HEK293T (cell line): Measurements from ENCODE around the gene FRMPD1.
"Not testable (repeated sequence)": the region's sequence is repeated elsewhere in the genome, so short reads cannot be mapped to it uniquely, and the experiment has no call there.

Experiments used
- CTCF ChIA-PET: fragments of 350-600 bp; formaldehyde crosslinking; extraction: SDS; loops from one replicate; lab custom pipeline; 2021; ENCODE audit warnings: antibody characterized with exemption, inconsistent platforms; lab: Yijun Ruan, JAX
- POLR2A ChIA-PET: fragments of 350-600 bp; formaldehyde crosslinking; extraction: SDS; loops from one replicate; lab custom pipeline; 2020; ENCODE audit warnings: antibody characterized with exemption, inconsistent platforms; lab: Yijun Ruan, JAX
- DNase-seq: peaks from one replicate; pipeline ENCODE4 v3.0.0; 2012; ENCODE audit warnings: mixed read lengths; ENCODE audit errors: extremely low spot score
- ARNT ChIP-seq: fragments of 450-650 bp; IDR thresholded peaks from 2 replicates; pipeline ENCODE4 v1.6.1; 2017; ENCODE audit warnings: mild to moderate bottlenecking
- BHLHE40 ChIP-seq: fragments of 450-650 bp; IDR thresholded peaks from 2 replicates; pipeline ENCODE4 v1.6.1; 2016; ENCODE audit warnings: mild to moderate bottlenecking, moderate library complexity, borderline replicate concordance
- CTBP1 ChIP-seq: fragments of 450-650 bp; IDR thresholded peaks from 2 replicates; pipeline ENCODE4 v1.6.1; 2016; ENCODE audit warnings: borderline replicate concordance
- ELF4 ChIP-seq: fragments of 450-650 bp; IDR thresholded peaks from 2 replicates; pipeline ENCODE4 v1.6.1; 2017; ENCODE audit warnings: antibody characterized with exemption
- FOXA1 ChIP-seq: fragments of 450-650 bp; IDR thresholded peaks from 2 replicates; pipeline ENCODE4 v1.6.1; 2016; ENCODE audit warnings: mild to moderate bottlenecking
- FOXK2 ChIP-seq: fragments of 450-650 bp; IDR thresholded peaks from 2 replicates; pipeline ENCODE4 v1.6.1; 2016; ENCODE audit warnings: mild to moderate bottlenecking
- FOXM1 ChIP-seq: fragments of 450-650 bp; IDR thresholded peaks from 2 replicates; pipeline ENCODE4 v1.6.1; 2017; ENCODE audit warnings: mild to moderate bottlenecking, borderline replicate concordance
- HDGF ChIP-seq: fragments of 450-650 bp; IDR thresholded peaks from 2 replicates; pipeline ENCODE4 v1.6.1; 2017; ENCODE audit warnings: antibody characterized with exemption, borderline replicate concordance
- L3MBTL2 ChIP-seq: fragments of 450-650 bp; conservative IDR thresholded peaks from 2 replicates; pipeline ENCODE4 v1.6.1; 2016; ENCODE audit warnings: mild to moderate bottlenecking
- LEF1 ChIP-seq: fragments of 450-650 bp; IDR thresholded peaks from 2 replicates; pipeline ENCODE4 v1.6.1; 2017; ENCODE audit warnings: mild to moderate bottlenecking, borderline replicate concordance
- NFRKB ChIP-seq: fragments of 450-650 bp; IDR thresholded peaks from 2 replicates; pipeline ENCODE4 v1.6.1; 2016; ENCODE audit warnings: mild to moderate bottlenecking, moderate library complexity
- PKNOX1 ChIP-seq: fragments of 450-650 bp; IDR thresholded peaks from 2 replicates; pipeline ENCODE4 v1.6.1; 2016
- SP1 ChIP-seq: fragments of 450-650 bp; IDR thresholded peaks from 2 replicates; pipeline ENCODE4 v1.6.1; 2017
- SUZ12 ChIP-seq: fragments of 450-650 bp; IDR thresholded peaks from 2 replicates; pipeline ENCODE4 v1.6.1; 2016; ENCODE audit warnings: mild to moderate bottlenecking
- TARDBP ChIP-seq: fragments of 450-650 bp; IDR thresholded peaks from 2 replicates; pipeline ENCODE4 v1.6.1; 2016
- ZNF384 ChIP-seq: fragments of 450-650 bp; IDR thresholded peaks from 2 replicates; pipeline ENCODE4 v1.6.1; 2016

Gene FRMPD1

DNA sequence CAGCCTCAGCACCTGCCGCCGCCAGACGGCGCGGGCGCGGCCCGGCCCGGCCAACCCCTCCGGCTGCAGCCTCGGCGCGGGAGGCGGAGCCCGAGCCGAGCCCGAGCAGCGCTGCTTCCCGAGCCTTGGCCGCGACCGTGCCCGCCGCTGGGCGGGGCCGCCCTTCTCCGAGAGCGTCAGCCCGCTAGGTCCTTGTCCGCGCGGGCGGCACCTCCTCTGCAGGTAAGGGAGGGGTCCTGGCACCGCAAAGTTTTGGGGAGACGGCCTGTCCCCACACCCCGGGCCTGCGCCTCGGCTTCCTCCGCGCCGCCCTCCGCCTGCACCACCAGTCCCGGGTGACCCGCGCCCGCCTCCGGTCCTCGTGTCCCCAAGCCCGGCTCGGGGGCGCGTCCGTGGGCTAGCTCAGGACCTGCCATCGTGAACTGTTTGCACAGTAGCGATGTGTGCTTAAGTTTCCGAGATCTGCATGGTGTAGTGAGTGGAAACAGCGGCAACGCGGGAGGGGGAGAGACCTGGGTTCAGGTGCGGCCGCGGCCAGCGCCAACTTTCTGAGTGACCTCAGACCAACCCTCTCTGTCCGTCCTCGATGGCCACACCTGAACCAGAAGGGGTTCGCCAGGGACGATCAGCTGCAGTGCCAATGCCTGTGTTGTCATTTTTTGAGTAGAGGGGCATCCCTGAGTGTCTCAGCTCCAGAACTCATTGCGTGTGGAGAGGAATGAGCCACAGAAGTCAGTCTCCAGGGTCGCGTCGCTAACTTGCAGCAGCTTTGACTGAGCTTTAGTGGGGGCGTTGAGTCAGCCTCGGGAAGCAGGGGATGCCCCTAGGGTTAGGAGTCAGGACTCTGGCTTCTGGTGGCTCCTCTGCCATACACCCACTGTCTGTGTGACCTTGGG, at the start of gene FRMPD1:
TSS of gene FRMPD1 (plus strand) at position 82 of the 896 bp plus-strand sequence. CDS start 41,688 bp downstream, outside the sequence.
- CTCF ChIA-PET: no interaction called here
- peak; percentile 50; the same call in 1 of the 2 replicates for TF ChIP-seq L3MBTL2
- no peak for TF ChIP-seq ZNF384
- DNase-seq: peak; percentile 88
- POLR2A ChIA-PET: interaction anchor here (1.0 kb wide), 1 partner anchor 166 kb away, joined by 4 read pairs; the partner anchor contains the start of gene POLR1E

DNA sequence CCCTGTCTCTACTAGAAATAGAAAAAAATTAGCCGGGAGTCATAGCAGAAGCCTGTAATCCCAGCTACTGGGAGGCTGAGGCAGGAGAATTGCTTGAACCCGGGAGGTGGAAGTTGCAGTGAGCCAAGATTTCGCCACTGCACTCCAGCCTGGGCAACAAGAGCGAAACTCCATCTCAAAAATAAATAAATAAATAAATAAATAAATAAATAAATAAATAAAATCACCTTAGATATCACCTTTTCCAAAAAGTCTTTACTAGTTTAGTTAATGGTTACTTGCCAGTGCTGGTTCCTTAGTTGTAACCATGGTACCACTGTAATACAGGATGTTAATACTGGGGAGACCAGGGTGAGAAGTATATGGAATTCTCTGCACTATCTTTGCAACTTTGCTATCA, 48.7 kb upstream of the FRMPD1 start:
- DNase-seq, CTCF ChIA-PET: not testable (repeated sequence)
- POLR2A ChIA-PET: interaction anchor here (0.9 kb wide), 1 partner anchor 10 kb away, joined by 3 read pairs; the partner anchor contains the start of gene TOMM5

- TF ChIP-seq L3MBTL2: no peak
- POLR2A ChIA-PET: interaction anchor here (0.9 kb wide), 1 partner anchor 11 kb away, joined by 3 read pairs; the partner anchor contains the start of gene TOMM5
- CTCF ChIA-PET: no interaction called here
- no peak for DNase-seq
Measured at GRCh38 chr9:37602817-37603216, 47.9 kb upstream of the FRMPD1 start.

DNA sequence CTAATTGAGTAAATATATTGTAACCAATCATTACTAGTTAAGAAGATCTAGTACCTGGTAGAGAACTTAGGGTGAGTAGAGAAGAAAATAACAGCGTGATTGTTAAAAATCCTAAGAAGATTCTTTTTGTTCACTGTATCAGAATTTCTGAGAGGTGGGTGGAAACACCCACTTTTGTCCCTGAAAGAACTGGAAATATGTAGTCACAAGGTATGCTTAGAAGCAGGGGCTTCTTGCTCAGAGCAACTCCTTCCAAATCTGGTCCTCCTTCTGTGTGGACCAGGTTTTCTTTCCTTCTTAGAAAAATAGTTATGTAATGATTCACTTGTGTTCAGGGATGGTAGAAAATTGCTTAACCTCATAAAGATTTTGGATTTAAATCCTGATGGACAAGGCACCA, 46.5 kb upstream of the FRMPD1 start:
- ChIA-PET CTCF (no interaction called here), POLR2A (no interaction called here)
- DNase-seq: no peak
- no peak for TF ChIP-seq HDGF
- no peak for TF ChIP-seq PKNOX1
- no peak for TF ChIP-seq TARDBP
- TF ChIP-seq BHLHE40: no peak
- TF ChIP-seq SP1: no peak
- no peak for TF ChIP-seq ARNT
- TF ChIP-seq FOXM1: no peak
- TF ChIP-seq NFRKB: no peak
- TF ChIP-seq ZNF384: no peak
- no peak for TF ChIP-seq LEF1

- POLR2A ChIA-PET: no interaction called here
- DNase-seq: no peak
- CTCF ChIA-PET: no interaction called here
- TF ChIP-seq FOXM1 (no peak), FOXA1 (no peak), HDGF (no peak), TARDBP (no peak), SUZ12 (no peak), SP1 (no peak), ZNF384 (no peak), LEF1 (no peak), PKNOX1 (no peak), BHLHE40 (no peak), L3MBTL2 (no peak), CTBP1 (no peak)
Measured at GRCh38 chr9:37608250-37608649, 42.5 kb upstream of the FRMPD1 start.

GRCh38 chr9:37609735-37610397, 40.9 kb upstream of the FRMPD1 start:
- TF ChIP-seq TARDBP (no peak), ZNF384 (no peak), SP1 (no peak), ARNT (no peak), FOXK2 (no peak), CTBP1 (no peak), FOXM1 (no peak), SUZ12 (no peak), NFRKB (no peak), HDGF (no peak), L3MBTL2 (no peak), BHLHE40 (no peak), PKNOX1 (no peak), FOXA1 (no peak), ELF4 (no peak), LEF1 (no peak)
- CTCF ChIA-PET: no interaction called here
- DNase-seq: no peak
- POLR2A ChIA-PET: no interaction called here
